HCT116 (cell line): ENCODE results near the gene FAM43B. TPM values are rescaled to one million over a fixed set of nuclear protein-coding genes. Genes with fewer than 3 reads are reported as not detected.

Experiments used
- ATAC-seq: fragments of 200-7000 bp; cut with Tn5 transposase; 2 replicates; pipeline ENCODE4 v1.9.1; 2020; ENCODE audit warnings: mild to moderate bottlenecking, moderate library complexity
- BruUV-seq: library from RNA; stranded (reverse); fragments of 400-500 nt; replicated peaks from 2 replicates; lab custom pipeline; 2021; lab: Mats Ljungman, UMichigan
- CTCF ChIA-PET: fragments of 300-600 bp; sonication (Branson Sonifier 250); formaldehyde crosslinking; loops from one replicate; lab custom pipeline; 2021; ENCODE audit warnings: antibody characterized with exemption; lab: Charles Lee
- POLR2A ChIA-PET: fragments of 300-600, 350-600 bp; sonication (Branson Sonifier 250); formaldehyde crosslinking; loops from one replicate; lab custom pipeline; 2021; ENCODE audit warnings: antibody characterized with exemption; lab: Charles Lee
- RAD21 ChIA-PET, 2 experiments: fragments of 300-600 bp; sonication (Branson Sonifier 250); formaldehyde crosslinking; loops; one replicate each; lab custom pipeline; 2023; ENCODE audit warnings: low total read pairs in 2 of 2; ENCODE audit not compliant: uncharacterized antibody in 2 of 2, unreplicated experiment in 2 of 2, low non-redundant PET in 1 of 2; lab: Charles Lee
- DNase-seq: peaks from one replicate; pipeline ENCODE4 v3.0.0-alpha.2; 2010; ENCODE audit warnings: low read depth, low spot score
- H2AFZ ChIP-seq: fragments of 200-600 bp; shearing (Covaris generic), sonication (generic); 2 replicates; pipeline ENCODE4 v1.6.1; 2017; ENCODE audit warnings: low read depth, mixed run types, mixed read lengths, antibody characterized with exemption, low read length; ENCODE audit not compliant: poor library complexity, severe bottlenecking
- H3K27ac ChIP-seq: 2 replicates; pipeline ENCODE4 v1.5.1; 2012; ENCODE audit warnings: low read depth, low read length
- H3K27me3 ChIP-seq: fragments of 200-600 bp; sonication (generic); 2 replicates; pipeline ENCODE4 v1.6.1; 2016; ENCODE audit warnings: mixed run types, low read length, mixed read lengths; ENCODE audit not compliant: insufficient read depth
- H3K36me3 ChIP-seq, 2 experiments: fragments of 200-500 bp in 1 of 2; fragments of 200-600 bp in 1 of 2; sonication (Bioruptor generic) in 1 of 2; sonication (generic) in 1 of 2; 2 replicates each; pipeline versions ENCODE4 v1.5.1 to v1.6.1; 2014 to 2016; ENCODE audit warnings: low read length in 2 of 2, inconsistent platforms in 1 of 2, mixed read lengths in 1 of 2, mixed run types in 1 of 2; ENCODE audit not compliant: insufficient read depth in 2 of 2, control insufficient read depth in 1 of 2
- H3K4me1 ChIP-seq, 2 experiments: fragments of 200-600 bp in 1 of 2; sonication (generic) in 1 of 2; 2 replicates each; pipeline versions ENCODE4 v1.5.1 to v1.6.1; 2012 to 2017; ENCODE audit warnings: low read length in 2 of 2, inconsistent platforms in 1 of 2, mild to moderate bottlenecking in 1 of 2, mixed read lengths in 1 of 2, mixed run types in 1 of 2, moderate library complexity in 1 of 2; ENCODE audit not compliant: insufficient read depth in 2 of 2, control insufficient read depth in 1 of 2
- H3K4me2 ChIP-seq: fragments of 200-600 bp; sonication (generic); 2 replicates; pipeline ENCODE4 v1.6.1; 2017; ENCODE audit warnings: mixed run types, low read length, mixed read lengths
- H3K4me3 ChIP-seq, 2 experiments: fragments of 200-600 bp in 1 of 2; sonication (generic) in 1 of 2; replicated peaks in 1 of 2; 2 replicates each; pipeline ENCODE4 v1.5.1; 2011 to 2016; ENCODE audit warnings: low read length in 2 of 2, control low read depth in 1 of 2, low read depth in 1 of 2, mild to moderate bottlenecking in 1 of 2, mixed read lengths in 1 of 2, mixed run types in 1 of 2
- H3K79me2 ChIP-seq: fragments of 200-600 bp; sonication (generic); 2 replicates; pipeline ENCODE4 v1.6.1; 2017; ENCODE audit warnings: mild to moderate bottlenecking, mixed run types, low read length, moderate library complexity, mixed read lengths; ENCODE audit not compliant: insufficient read depth
- H3K9ac ChIP-seq: fragments of 200-600 bp; sonication (generic); 2 replicates; pipeline ENCODE4 v1.6.1; 2016; ENCODE audit warnings: low read length, mixed read lengths
- H3K9me2 ChIP-seq: fragments of 200-600 bp; sonication (generic), shearing (Covaris generic); 2 replicates; pipeline ENCODE4 v1.6.1; 2017; ENCODE audit warnings: mixed run types, mild to moderate bottlenecking, moderate library complexity; ENCODE audit not compliant: insufficient read depth
- H3K9me3 ChIP-seq, 2 experiments: fragments of 200-500 bp in 1 of 2; fragments of 200-600 bp in 1 of 2; sonication (Bioruptor generic) in 1 of 2; sonication (generic) in 1 of 2; 2 replicates each; pipeline ENCODE4 v1.6.1; 2014 to 2017; ENCODE audit warnings: low read length in 2 of 2, mixed read lengths in 2 of 2, inconsistent platforms in 1 of 2, low read depth in 1 of 2, mild to moderate bottlenecking in 1 of 2, mixed run types in 1 of 2, moderate library complexity in 1 of 2; ENCODE audit not compliant: control insufficient read depth in 1 of 2, insufficient read depth in 1 of 2
- H4K20me1 ChIP-seq: fragments of 200-600 bp; sonication (generic), shearing (Covaris generic); 2 replicates; pipeline ENCODE4 v1.6.1; 2017; ENCODE audit warnings: mixed run types, mild to moderate bottlenecking, moderate library complexity; ENCODE audit not compliant: insufficient read depth
- CBX3 ChIP-seq: IDR thresholded peaks from 2 replicates; pipeline ENCODE4 v1.6.1; 2012; ENCODE audit warnings: low read depth
- CEBPB ChIP-seq: IDR thresholded peaks from 2 replicates; pipeline ENCODE4 v1.6.1; 2012; ENCODE audit warnings: low read depth
- CTCF ChIP-seq, 3 experiments: fragments of 200-600 bp in 1 of 3; sonication (generic) in 1 of 3; IDR thresholded peaks in 2 of 3; conservative IDR thresholded peaks in 1 of 3; 2 replicates each; pipeline ENCODE4 v1.5.1; 2012 to 2017; ENCODE audit warnings: low read depth in 2 of 3, low read length in 2 of 3, antibody characterized with exemption in 1 of 3, borderline replicate concordance in 1 of 3, control low read depth in 1 of 3, mild to moderate bottlenecking in 1 of 3, mixed read lengths in 1 of 3, mixed run types in 1 of 3, moderate library complexity in 1 of 3; ENCODE audit not compliant: insufficient read depth in 1 of 3
- EGR1 ChIP-seq: IDR thresholded peaks from 2 replicates; pipeline ENCODE4 v1.6.1; 2012; ENCODE audit warnings: low read depth
- ELF1 ChIP-seq: IDR thresholded peaks from 2 replicates; pipeline ENCODE4 v1.6.1; 2012; ENCODE audit warnings: low read depth, borderline replicate concordance
- EZH2 ChIP-seq: fragments of 200-600 bp; sonication (generic); IDR thresholded peaks from 2 replicates; pipeline ENCODE4 v1.6.1; 2017; ENCODE audit warnings: antibody characterized with exemption, mixed run types
- EZH2phosphoT487 ChIP-seq: fragments of 200-600 bp; IDR thresholded peaks from 2 replicates; pipeline ENCODE4 v1.6.1; 2018; ENCODE audit warnings: antibody characterized with exemption, borderline replicate concordance
- FOSL1 ChIP-seq: IDR thresholded peaks from 2 replicates; pipeline ENCODE4 v1.6.1; 2012; ENCODE audit warnings: low read depth
- SIN3A ChIP-seq: IDR thresholded peaks from 2 replicates; pipeline ENCODE4 v1.6.1; 2012; ENCODE audit warnings: low read depth
- TCF7L2 ChIP-seq: IDR thresholded peaks from 2 replicates; pipeline ENCODE4 v1.7.0; 2011; ENCODE audit warnings: borderline replicate concordance, inconsistent platforms; ENCODE audit not compliant: insufficient read depth, insufficient read length; ENCODE audit errors: extremely low read depth
- ZBTB33 ChIP-seq: IDR thresholded peaks from 2 replicates; pipeline ENCODE4 v1.6.1; 2011; ENCODE audit warnings: mild to moderate bottlenecking, low read length, moderate library complexity; ENCODE audit not compliant: insufficient replicate concordance; ENCODE audit errors: extremely low read depth
- ZNF274 ChIP-seq: fragments of 200-500 bp; sonication (Bioruptor generic); IDR thresholded peaks from 2 replicates; pipeline ENCODE4 v1.6.1; 2014; ENCODE audit warnings: mild to moderate bottlenecking, low read depth, low read length, inconsistent platforms
- intact Hi-C: fragments of 100-400 bp; cut with micrococcal nuclease; formaldehyde crosslinking; loops from 2 replicates; pipeline ENCODE4 v1.10.0; 2022
- total RNA-seq: library from RNA; stranded (reverse); gene quantifications from one replicate; pipeline ENCODE4 v1.2.1, GENCODE V29; 2021; ENCODE audit not compliant: unreplicated experiment

FAM43B gene
- total RNA-seq, 1 experiment from 2014 or later, result not detected

GRCh38 chr1:20565234-20565633 is 12.9 kb downstream of the FAM43B start:
- Histone ChIP-seq H3K27me3 (no peaks in the 10 kb centered on the region), H3K4me3 (no peak overlapping the region), H4K20me1 (no peaks in the 10 kb centered on the region), H3K36me3 (no peaks in the 10 kb centered on the region), H3K9me3 (no peaks in the 10 kb centered on the region), H3K9me2 (no peaks in the 10 kb centered on the region), H3K79me2 (no peaks in the 10 kb centered on the region), H3K4me1 (no peaks in the 10 kb centered on the region), H3K27ac (no peak overlapping the region), H3K4me2 (no peak overlapping the region), H2AFZ (no peak overlapping the region), H3K9ac (no peak overlapping the region)
- ATAC-seq (no peak), DNase-seq (no peak)
- POLR2A ChIA-PET, result interaction anchor here (1.3 kb wide), 1 partner anchor 10 kb away, joined by 5 read pairs; no protein-coding TSS in a partner anchor
- CTCF ChIA-PET, result interaction anchor here (2.7 kb wide), 1 partner anchor 10 kb away, joined by 18 read pairs; no protein-coding TSS in a partner anchor
- RAD21 ChIA-PET, result no interaction called here
- TF ChIP-seq CTCF (IDR thresholded peaks at IDR 0.05 in 2 of 3, conservative IDR thresholded peaks at IDR 0.05 in 1 of 3; ENCODE audit: borderline replicate concordance in 1 of 3, insufficient read depth in 1 of 3, low read depth in 2 of 3, low read length in 2 of 3), result no peak
- no peak for TF ChIP-seq CBX3
- TF ChIP-seq SIN3A, result no peak
- TF ChIP-seq EGR1, result no peak
- TF ChIP-seq FOSL1, result no peak
- TF ChIP-seq TCF7L2, result no peak
- no peak for TF ChIP-seq CEBPB
- TF ChIP-seq EZH2phosphoT487, result no peak
- TF ChIP-seq ZBTB33, result no peak
- no peak for TF ChIP-seq ZNF274
- TF ChIP-seq ELF1, result no peak
- TF ChIP-seq EZH2, result no peak
- BruUV-seq, result no TSS peak
- intact Hi-C loops, result no loop called here
